H4 (cell line): Measurements from ENCODE around the gene GOLGA6A. TPM values are rescaled to one million over a fixed set of nuclear protein-coding genes. Genes with fewer than 3 reads are reported as not detected.

ENCODE experiments used
- DNase-seq: peaks from one replicate; pipeline ENCODE4 v3.0.0-alpha.2; 2015; ENCODE audit warnings: low spot score
- total RNA-seq: library from RNA; depleted of rRNA; stranded (reverse); fragments of >200 nt; shearing (Covaris generic); gene quantifications from 2 replicates; pipeline ENCODE4 v1.2.3, GENCODE V29; 2014; rRNA removed

The GOLGA6A gene
- total RNA-seq, 1 experiment from 2014 or later = not detected

- no peak for DNase-seq
Observed at GRCh38 chr15:74036271-74037170, 45.8 kb downstream of the GOLGA6A start.

DNA sequence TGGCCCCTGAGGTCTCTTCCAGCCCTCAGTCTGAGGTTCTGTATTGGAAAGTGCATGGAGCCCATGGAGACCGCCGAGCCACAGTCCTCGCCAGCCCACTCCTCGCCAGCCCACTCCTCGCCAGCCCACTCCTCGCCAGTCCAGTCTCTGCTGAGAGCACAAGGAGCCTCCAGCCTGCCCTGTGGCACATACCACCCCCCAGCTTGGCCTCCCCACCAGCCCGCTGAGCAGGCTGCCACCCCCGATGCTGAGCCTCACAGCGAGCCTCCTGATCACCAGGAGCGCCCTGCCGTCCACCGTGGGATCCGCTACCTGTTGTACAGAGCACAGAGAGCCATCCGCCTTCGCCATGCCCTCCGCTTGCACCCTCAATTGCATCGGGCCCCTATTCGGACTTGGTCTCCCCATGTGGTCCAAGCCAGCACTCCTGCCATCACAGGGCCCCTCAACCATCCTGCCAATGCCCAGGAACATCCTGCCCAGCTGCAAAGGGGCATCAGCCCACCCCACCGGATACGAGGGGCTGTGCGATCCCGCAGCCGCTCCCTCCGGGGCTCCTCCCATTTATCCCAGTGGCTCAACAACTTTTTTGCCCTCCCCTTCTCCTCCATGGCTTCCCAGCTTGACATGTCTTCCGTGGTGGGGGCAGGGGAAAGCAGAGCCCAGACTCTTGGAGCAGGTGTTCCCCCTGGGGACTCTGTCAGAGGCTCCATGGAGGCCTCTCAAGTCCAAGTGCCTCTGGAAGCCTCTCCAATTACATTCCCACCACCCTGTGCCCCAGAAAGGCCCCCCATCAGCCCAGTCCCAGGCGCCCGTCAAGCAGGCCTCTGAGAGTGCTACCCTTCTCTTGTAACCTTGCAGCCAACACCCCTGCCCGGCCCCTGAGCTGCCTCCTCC is 47.0 kb downstream of the GOLGA6A start:
- no peak for DNase-seq

DNA sequence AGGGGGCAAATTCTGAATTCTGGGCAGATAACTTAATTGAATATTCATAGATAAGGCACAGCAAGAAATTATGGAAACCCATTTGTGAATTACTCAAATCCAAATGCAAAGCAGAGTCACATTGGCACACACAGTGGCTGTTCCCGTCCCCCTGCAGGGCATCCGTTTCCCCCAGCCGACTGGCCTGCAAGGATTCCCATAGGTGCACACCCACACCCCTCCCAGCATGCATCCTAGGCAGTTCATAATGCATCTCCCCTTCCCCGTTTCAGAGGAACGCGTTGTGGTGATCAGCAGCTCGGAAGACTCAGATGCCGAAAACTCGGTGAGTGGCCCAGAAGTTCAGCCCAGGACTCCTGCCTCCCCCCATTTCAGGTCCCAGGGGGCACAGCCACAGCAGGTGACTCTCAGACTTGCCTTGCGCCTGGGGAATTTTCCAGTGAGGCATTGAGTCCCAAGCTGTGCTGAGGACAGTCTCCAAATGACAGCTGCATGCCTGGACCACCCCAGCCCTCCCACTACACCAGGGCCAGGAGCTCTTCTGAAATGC is 48.1 kb downstream of the GOLGA6A start:
- DNase-seq = no peak

DNA sequence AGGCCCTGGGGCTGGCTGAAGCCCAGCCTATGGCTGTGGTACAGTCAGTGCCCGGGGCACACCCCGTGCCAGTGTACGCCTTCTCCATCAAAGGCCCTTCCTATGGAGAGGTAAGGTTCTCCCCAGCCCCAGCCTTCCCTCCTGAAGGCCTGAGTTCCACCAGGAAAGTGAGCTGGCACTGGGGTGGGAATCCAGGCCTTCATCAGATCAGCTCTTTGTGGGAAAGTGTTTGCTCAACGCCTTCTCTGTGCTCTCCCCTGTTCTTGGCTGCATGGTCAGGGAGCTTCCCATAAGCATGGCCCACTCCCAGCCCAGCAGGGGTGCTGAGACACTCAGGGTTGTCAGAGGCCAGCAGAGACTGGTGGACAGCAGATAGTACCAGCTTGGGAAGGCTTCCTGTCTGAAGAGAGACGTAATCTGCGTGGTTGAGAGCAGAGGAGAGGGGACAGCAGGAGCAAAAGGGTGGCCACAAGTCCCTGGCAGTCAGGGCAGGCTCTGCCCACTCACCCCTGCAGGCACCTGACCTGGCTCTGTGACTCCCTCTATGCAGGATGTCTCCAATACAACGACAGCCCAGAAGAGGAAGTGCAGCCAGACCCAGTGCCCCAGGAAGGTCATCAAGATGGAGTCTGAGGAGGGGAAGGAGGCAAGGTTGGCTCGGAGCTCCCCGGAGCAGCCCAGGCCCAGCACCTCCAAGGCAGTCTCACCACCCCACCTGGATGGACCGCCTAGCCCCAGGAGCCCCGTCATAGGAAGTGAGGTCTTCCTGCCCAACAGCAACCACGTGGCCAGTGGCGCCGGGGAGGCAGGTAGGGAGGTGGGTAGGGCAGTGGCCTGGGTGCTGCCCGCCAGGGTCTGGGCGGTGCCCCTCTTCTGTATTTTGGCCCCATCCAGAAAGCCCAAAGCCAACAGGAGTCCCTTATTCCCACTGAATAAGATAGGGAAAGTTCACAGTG is 49.5 kb downstream of the GOLGA6A start:
- DNase-seq = no peak

GRCh38 chr15:74032046-74032445 is 50.3 kb downstream of the GOLGA6A start:
- DNase-seq = no peak

GRCh38 chr15:74028646-74029045 is 53.7 kb downstream of the GOLGA6A start:
- DNase-seq = no peak

GRCh38 chr15:74027688-74028087 is 54.7 kb downstream of the GOLGA6A start:
- DNase-seq = no peak

DNA sequence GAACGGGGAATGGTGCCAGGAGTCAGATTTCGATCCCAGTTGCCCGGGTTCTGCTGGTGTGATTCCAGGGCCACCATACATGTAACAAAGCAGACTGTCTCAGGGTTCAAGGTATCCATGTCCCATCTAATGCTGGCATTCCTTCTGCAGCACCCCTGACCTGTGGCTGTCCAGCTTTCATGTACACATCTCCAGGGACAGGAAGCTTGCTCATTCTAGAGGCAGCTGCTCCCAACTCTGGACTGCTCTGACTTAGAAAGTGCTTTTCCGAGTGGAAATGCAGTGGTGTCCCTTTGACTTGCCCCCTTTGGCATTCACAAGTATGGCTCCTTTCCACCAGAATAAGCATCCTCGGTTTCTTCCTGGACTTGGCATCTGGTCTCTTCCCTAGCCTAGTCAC is 56.9 kb downstream of the GOLGA6A start:
- DNase-seq = no peak

DNA sequence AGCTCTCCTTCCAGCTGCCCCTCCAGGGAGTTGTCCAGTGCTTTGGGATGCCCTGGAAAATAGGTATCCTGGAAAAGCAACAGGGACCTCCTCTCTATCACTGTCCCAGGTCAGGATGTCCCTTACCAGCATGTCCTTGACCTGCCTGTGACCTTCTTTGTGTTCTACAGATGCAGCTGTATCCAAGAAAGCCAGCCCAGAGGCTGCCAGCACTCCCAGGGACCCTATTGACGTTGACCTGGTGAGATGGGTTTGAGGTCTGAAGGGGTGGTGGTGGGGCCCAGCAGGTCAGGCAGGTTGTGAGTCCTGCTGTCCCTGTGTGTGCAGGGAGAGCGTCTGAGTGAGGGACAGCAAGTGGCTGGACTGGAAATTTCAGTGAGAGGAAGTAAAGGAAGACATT is 57.7 kb downstream of the GOLGA6A start:
- no peak for DNase-seq

GRCh38 chr15:74022706-74023470 is 59.5 kb downstream of the GOLGA6A start:
- DNase-seq = no peak

Other genes with a start within 250 kb of the GOLGA6A start
- gene TBC1D21, start 209.0 kb downstream of the GOLGA6A start, total RNA-seq = not detected in 2 replicates
- gene LOXL1, start 156.1 kb downstream of the GOLGA6A start, total RNA-seq = 53.2 and 104 TPM in 2 replicates
- gene STOML1, start 90.3 kb downstream of the GOLGA6A start, total RNA-seq = 5.2 and 6.7 TPM in 2 replicates
- gene PML, start 87.8 kb downstream of the GOLGA6A start, total RNA-seq = 19.0 and 20.0 TPM in 2 replicates
- not detected in 2 replicates for gene ISLR2, start 48.0 kb upstream of the GOLGA6A start, total RNA-seq
- 0.06 TPM in 1 of 2 replicates, not detected in the other for gene ISLR, start 91.2 kb upstream of the GOLGA6A start, total RNA-seq
- gene STRA6, start 120.2 kb upstream of the GOLGA6A start, total RNA-seq = 12.9 and 16.8 TPM in 2 replicates
- 2.0 and 2.8 TPM in 2 replicates for gene CCDC33, start 153.8 kb upstream of the GOLGA6A start, total RNA-seq